Measurements from ENCODE around the gene RND1. TPM values are rescaled to one million over a fixed set of nuclear protein-coding genes. Genes with fewer than 3 reads are reported as not detected.
A peak's percentile ranks its signal among the peaks of the same experiment; 100 is the strongest.

The RND1 gene
- total and polyA plus RNA-seq, 2 of the 13 experiments (the other 11 are each of a cell fraction or from before 2014, with no cell fraction given), result 1.8 to 1.9 TPM

- TF ChIP-seq UBTF (CRISPR knock-in tag; IDR thresholded peaks at IDR 0.05), result no peak
- no peak for TF ChIP-seq ZFP62 (CRISPR knock-in tag; IDR thresholded peaks at IDR 0.05)
- TF ChIP-seq SIN3A (IDR thresholded peaks at IDR 0.05; ENCODE audit: borderline replicate concordance, low read depth, low read length), result no peak
- no peak for TF ChIP-seq ZNF451 (CRISPR knock-in tag; IDR thresholded peaks at IDR 0.05)
- TF ChIP-seq TRIM24 (CRISPR knock-in tag; IDR thresholded peaks at IDR 0.05), result no peak
- TF ChIP-seq ZNF556 (CRISPR knock-in tag; IDR thresholded peaks at IDR 0.05; ENCODE audit: borderline replicate concordance), result no peak
- peak; percentile 82 for TF ChIP-seq TBX2 (CRISPR knock-in tag; IDR thresholded peaks at IDR 0.05; ENCODE audit: borderline replicate concordance)
Measured at GRCh38 chr12:48883305-48884161, 17.9 kb upstream of the RND1 start (continued).

- CTCF ChIA-PET (ENCODE audit: low intra/inter-chr PET ratio, low total read pairs), result no interaction called here
- Histone ChIP-seq H3K4me3 (replicated peaks in 1 of 3; ENCODE audit: insufficient read depth in 1 of 3, low read depth in 2 of 3, low read length in 3 of 3) (peak overlapping the region; percentile 23 to 64 (median 37); a peak in 4 of 6 replicates), H3K9ac (ENCODE audit: insufficient read depth, low read depth, low read length) (no peak overlapping the region), H3K4me1 (ENCODE audit: insufficient read depth, low read length) (peaks cover 90% of the 10 kb centered on the region), H3K79me2 (ENCODE audit: insufficient read depth, low read length) (no peaks in the 10 kb centered on the region), H3K36me3 (replicated peaks in 1 of 2; ENCODE audit: control insufficient read depth in 1 of 2, insufficient read depth in 2 of 2, low read length in 2 of 2) (no peaks in the 10 kb centered on the region), H3K27ac (ENCODE audit: extremely low read length, insufficient read depth, low read length) (no peak overlapping the region), H3K9me3 (ENCODE audit: low read length) (no peaks in the 10 kb centered on the region), H4K20me1 (ENCODE audit: insufficient read depth, low read length) (no peaks in the 10 kb centered on the region), H3K27me3 (ENCODE audit: control insufficient read depth in 1 of 2, insufficient read depth in 2 of 2, low read length in 2 of 2) (peaks cover 2 to 19% of the 10 kb centered on the region in 2 experiments; a peak in 3 of 5 replicates), H2AFZ (ENCODE audit: low read length) (no peak overlapping the region), H3K4me2 (ENCODE audit: low read depth, low read length) (peak overlapping the region; percentile 93)
- FAIRE-seq, result no peak
- BruUV-seq (replicated peaks), result no TSS peak
- POLR2A ChIA-PET, result interaction anchor here (1.1 to 3.7 kb wide), 7 partner anchors 10 to 115 kb away, joined by 3 to 52 read pairs (median 4); partner anchors contain the start of genes DDX23 and RND1
- ATAC-seq, result peak; percentile 57
- intact Hi-C loops (cut with micrococcal nuclease; ENCODE audit: unreplicated experiment), result loop anchor here (1.0 to 2.0 kb wide), 2 partner anchors 16 to 201 kb away; partner anchors contain the start of gene KANSL2
- WGBS (ENCODE audit: low lambda C conversion rate), result 5% methylated on average over 2 of the region's 3 CpGs
- in situ Hi-C loops (cut with HindIII; ENCODE audit: extremely low pct_ligation_motif_present, low pct_unique_long_range_greater_than_20kb), result no loop called here
- DNase-seq (ENCODE audit: low spot score), result no peak
- TF ChIP-seq ATF7-NPFF (CRISPR knock-in tag; IDR thresholded peaks at IDR 0.05; ENCODE audit: low read depth) (no peak), ZBTB1 (CRISPR knock-in tag; IDR thresholded peaks at IDR 0.05; ENCODE audit: borderline replicate concordance) (no peak), PREB (CRISPR knock-in tag; IDR thresholded peaks at IDR 0.05) (no peak), ZNF274 (CRISPR knock-in tag; IDR thresholded peaks at IDR 0.05) (no peak), ATF6 (CRISPR knock-in tag; conservative IDR thresholded peaks at IDR 0.05) (no peak)
Measured at GRCh38 chr12:48882972-48883304, 17.3 kb upstream of the RND1 start.

Data from HepG2 (cell line).